ENCODE data around the gene ZBTB40. TPM values are rescaled to one million over a fixed set of nuclear protein-coding genes. Genes with fewer than 3 reads are reported as not detected.

The ZBTB40 gene
- total and polyA plus RNA-seq, 9 of the 15 experiments (the other 6 are each of a cell fraction or from before 2014, with no cell fraction given), result 2.6 to 26.0 (median 18.8) TPM

- no peaks in the 10 kb centered on the region for H3K9me1 ChIP-seq (ENCODE audit: control insufficient read depth, insufficient read depth, low read length)
- in situ Hi-C loops (cut with MboI), result no loop called here
- H3K9ac ChIP-seq (ENCODE audit: insufficient read depth in 1 of 2, low read depth in 2 of 2, low read length in 2 of 2), result peak overlapping the region in 1 of 2 experiments; percentile 60; a peak in 1 of 4 replicates
- H3K27ac ChIP-seq (ENCODE audit: extremely low read depth, low read depth, low read length), result no peak overlapping the region
- no peak overlapping the region for H3K4me3 ChIP-seq
- H3K9me3 ChIP-seq (replicated peaks; ENCODE audit: control insufficient read depth, insufficient read depth, low read depth, low read length), result no peaks in the 10 kb centered on the region
- ChIA-PET POLR2A (interaction anchor here (0.6 to 1.2 kb wide), 5 partner anchors 10 to 387 kb away, joined by 3 to 5 read pairs (median 3); no protein-coding TSS in a partner anchor), CTCF (ENCODE audit: low intra/inter-chr PET ratio) (no interaction called here)
- H4K20me1 ChIP-seq (replicated peaks; ENCODE audit: control insufficient read depth, insufficient read depth, low read length), result no peaks in the 10 kb centered on the region; the same call in none of the 2 replicates
- DNase-seq (ENCODE audit: extremely low read depth in 1 of 4, low spot score in 3 of 4) (no peak), FAIRE-seq (no peak), ATAC-seq (peak; percentile 46)
- BruUV-seq (replicated peaks), result no TSS peak
- H3K4me2 ChIP-seq (ENCODE audit: insufficient read depth, low read length), result no peak overlapping the region
- peaks cover 13% of the 10 kb centered on the region; the same call in 1 of the 3 replicates for H3K36me3 ChIP-seq (ENCODE audit: control insufficient read depth, insufficient read depth, low read length)
- intact Hi-C loops (cut with micrococcal nuclease), result loop anchor here (10.0 kb wide), 1 partner anchor 106 kb away; no protein-coding TSS in a partner anchor
- no peaks in the 10 kb centered on the region for H3K79me2 ChIP-seq (ENCODE audit: control insufficient read depth, insufficient read depth, low read length)
- H2AFZ ChIP-seq (ENCODE audit: low read depth, low read length), result no peak overlapping the region
- H3K27me3 ChIP-seq (ENCODE audit: control insufficient read depth in 2 of 2, insufficient read depth in 2 of 2, low read length in 2 of 2), result peaks cover 0 to 6% of the 10 kb centered on the region in 2 experiments; a peak in 1 of 5 replicates
- 46% methylated on average over 6 of the region's 6 CpGs for WGBS (ENCODE audit: insufficient coverage, low coverage, missing lambda C conversion rate)
- H3K4me1 ChIP-seq (replicated peaks in 1 of 2; ENCODE audit: control insufficient read depth in 2 of 2, insufficient read depth in 2 of 2, low read length in 2 of 2), result peaks cover 0 to 2% of the 10 kb centered on the region in 2 experiments; a peak in 1 of 5 replicates
- TF ChIP-seq ZNF316 (IDR thresholded peaks at IDR 0.05) (no peak), ZNF143 (CRISPR knock-in tag; IDR thresholded peaks at IDR 0.05) (no peak), ZNF347 (CRISPR knock-in tag; IDR thresholded peaks at IDR 0.05; ENCODE audit: low read depth) (no peak), STAT5A (IDR thresholded peaks at IDR 0.05; ENCODE audit: borderline replicate concordance, low read length) (no peak), TCFL5 (CRISPR knock-in tag; conservative IDR thresholded peaks at IDR 0.05) (no peak), ZNF444 (CRISPR knock-in tag; IDR thresholded peaks at IDR 0.05) (no peak), MIER1 (IDR thresholded peaks at IDR 0.05; ENCODE audit: low read depth) (no peak), E2F3 (CRISPR knock-in tag; IDR thresholded peaks at IDR 0.05) (no peak), MED1 (CRISPR knock-in tag; IDR thresholded peaks at IDR 0.05; ENCODE audit: borderline replicate concordance) (no peak), DPF2 (IDR thresholded peaks at IDR 0.05) (no peak), TCF7L2 (IDR thresholded peaks at IDR 0.05; ENCODE audit: low read depth, low read length) (no peak), CREB1 (IDR thresholded peaks at IDR 0.05) (no peak), CREB1 (CRISPR knock-in tag; IDR thresholded peaks at IDR 0.05) (no peak)
- TF ChIP-seq, protein P1, sequence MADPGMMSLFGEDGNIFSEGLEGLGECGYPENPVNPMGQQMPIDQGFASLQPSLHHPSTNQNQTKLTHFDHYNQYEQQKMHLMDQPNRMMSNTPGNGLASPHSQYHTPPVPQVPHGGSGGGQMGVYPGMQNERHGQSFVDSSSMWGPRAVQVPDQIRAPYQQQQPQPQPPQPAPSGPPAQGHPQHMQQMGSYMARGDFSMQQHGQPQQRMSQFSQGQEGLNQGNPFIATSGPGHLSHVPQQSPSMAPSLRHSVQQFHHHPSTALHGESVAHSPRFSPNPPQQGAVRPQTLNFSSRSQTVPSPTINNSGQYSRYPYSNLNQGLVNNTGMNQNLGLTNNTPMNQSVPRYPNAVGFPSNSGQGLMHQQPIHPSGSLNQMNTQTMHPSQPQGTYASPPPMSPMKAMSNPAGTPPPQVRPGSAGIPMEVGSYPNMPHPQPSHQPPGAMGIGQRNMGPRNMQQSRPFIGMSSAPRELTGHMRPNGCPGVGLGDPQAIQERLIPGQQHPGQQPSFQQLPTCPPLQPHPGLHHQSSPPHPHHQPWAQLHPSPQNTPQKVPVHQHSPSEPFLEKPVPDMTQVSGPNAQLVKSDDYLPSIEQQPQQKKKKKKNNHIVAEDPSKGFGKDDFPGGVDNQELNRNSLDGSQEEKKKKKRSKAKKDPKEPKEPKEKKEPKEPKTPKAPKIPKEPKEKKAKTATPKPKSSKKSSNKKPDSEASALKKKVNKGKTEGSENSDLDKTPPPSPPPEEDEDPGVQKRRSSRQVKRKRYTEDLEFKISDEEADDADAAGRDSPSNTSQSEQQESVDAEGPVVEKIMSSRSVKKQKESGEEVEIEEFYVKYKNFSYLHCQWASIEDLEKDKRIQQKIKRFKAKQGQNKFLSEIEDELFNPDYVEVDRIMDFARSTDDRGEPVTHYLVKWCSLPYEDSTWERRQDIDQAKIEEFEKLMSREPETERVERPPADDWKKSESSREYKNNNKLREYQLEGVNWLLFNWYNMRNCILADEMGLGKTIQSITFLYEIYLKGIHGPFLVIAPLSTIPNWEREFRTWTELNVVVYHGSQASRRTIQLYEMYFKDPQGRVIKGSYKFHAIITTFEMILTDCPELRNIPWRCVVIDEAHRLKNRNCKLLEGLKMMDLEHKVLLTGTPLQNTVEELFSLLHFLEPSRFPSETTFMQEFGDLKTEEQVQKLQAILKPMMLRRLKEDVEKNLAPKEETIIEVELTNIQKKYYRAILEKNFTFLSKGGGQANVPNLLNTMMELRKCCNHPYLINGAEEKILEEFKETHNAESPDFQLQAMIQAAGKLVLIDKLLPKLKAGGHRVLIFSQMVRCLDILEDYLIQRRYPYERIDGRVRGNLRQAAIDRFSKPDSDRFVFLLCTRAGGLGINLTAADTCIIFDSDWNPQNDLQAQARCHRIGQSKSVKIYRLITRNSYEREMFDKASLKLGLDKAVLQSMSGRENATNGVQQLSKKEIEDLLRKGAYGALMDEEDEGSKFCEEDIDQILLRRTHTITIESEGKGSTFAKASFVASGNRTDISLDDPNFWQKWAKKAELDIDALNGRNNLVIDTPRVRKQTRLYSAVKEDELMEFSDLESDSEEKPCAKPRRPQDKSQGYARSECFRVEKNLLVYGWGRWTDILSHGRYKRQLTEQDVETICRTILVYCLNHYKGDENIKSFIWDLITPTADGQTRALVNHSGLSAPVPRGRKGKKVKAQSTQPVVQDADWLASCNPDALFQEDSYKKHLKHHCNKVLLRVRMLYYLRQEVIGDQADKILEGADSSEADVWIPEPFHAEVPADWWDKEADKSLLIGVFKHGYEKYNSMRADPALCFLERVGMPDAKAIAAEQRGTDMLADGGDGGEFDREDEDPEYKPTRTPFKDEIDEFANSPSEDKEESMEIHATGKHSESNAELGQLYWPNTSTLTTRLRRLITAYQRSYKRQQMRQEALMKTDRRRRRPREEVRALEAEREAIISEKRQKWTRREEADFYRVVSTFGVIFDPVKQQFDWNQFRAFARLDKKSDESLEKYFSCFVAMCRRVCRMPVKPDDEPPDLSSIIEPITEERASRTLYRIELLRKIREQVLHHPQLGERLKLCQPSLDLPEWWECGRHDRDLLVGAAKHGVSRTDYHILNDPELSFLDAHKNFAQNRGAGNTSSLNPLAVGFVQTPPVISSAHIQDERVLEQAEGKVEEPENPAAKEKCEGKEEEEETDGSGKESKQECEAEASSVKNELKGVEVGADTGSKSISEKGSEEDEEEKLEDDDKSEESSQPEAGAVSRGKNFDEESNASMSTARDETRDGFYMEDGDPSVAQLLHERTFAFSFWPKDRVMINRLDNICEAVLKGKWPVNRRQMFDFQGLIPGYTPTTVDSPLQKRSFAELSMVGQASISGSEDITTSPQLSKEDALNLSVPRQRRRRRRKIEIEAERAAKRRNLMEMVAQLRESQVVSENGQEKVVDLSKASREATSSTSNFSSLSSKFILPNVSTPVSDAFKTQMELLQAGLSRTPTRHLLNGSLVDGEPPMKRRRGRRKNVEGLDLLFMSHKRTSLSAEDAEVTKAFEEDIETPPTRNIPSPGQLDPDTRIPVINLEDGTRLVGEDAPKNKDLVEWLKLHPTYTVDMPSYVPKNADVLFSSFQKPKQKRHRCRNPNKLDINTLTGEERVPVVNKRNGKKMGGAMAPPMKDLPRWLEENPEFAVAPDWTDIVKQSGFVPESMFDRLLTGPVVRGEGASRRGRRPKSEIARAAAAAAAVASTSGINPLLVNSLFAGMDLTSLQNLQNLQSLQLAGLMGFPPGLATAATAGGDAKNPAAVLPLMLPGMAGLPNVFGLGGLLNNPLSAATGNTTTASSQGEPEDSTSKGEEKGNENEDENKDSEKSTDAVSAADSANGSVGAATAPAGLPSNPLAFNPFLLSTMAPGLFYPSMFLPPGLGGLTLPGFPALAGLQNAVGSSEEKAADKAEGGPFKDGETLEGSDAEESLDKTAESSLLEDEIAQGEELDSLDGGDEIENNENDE (IDR thresholded peaks at IDR 0.05; ENCODE audit: low read depth, low read length), result no peak
These were observed 79.6 kb downstream of the ZBTB40 start for GRCh38 chr1:22531251-22531650.

Data from K562 (cell line).